Measurements from ENCODE around the gene PDZRN4.
"Not testable (repeated sequence)": the region's sequence is repeated elsewhere in the genome, so short reads cannot be mapped to it uniquely, and the experiment has no call there.

PDZRN4 gene

DNA sequence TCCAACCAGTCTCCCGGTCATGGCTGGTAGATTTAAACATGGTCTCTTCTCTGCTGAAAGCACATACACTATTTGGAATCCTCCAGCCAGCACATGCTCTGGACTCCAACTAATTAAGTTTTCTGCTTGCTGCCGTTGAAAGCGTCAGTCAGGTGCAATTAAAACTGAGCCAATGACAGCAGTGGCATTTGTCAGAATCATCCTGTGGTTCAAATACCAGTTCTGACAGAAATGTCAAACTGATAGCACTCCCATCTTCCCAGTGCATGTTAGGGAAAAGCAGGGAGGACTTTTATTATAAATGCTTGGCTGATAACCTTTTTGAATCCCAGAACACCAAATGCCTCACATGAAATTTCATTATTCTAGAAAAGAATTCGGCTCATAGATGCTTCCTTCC, 401.8 kb downstream of the PDZRN4 start:
- no peak for DNase-seq

GRCh38 chr12:41596190-41596589, 408.1 kb downstream of the PDZRN4 start:
- no peak for DNase-seq

DNA sequence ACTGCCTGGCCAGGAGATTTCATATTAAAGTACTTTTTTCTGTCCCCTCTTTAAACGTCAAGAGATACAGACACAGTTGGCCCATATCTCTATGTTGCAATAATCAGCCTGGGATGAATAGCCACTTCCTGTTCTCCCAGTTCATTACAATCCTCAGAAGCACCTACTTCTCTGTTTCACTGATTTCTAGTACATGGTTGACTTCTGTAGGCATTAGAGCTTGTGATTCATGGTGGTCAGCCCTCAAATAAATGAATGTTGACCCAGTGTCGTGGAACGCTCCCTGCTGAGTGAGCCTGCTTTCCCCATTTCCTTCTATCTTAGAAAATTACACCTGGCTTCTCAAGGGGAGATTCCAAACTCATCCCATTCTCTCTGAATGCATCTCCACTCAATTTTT, 416.7 kb downstream of the PDZRN4 start:
- no peak for DNase-seq

GRCh38 chr12:41605545-41606305, 417.6 kb downstream of the PDZRN4 start:
- no peak for DNase-seq

DNA sequence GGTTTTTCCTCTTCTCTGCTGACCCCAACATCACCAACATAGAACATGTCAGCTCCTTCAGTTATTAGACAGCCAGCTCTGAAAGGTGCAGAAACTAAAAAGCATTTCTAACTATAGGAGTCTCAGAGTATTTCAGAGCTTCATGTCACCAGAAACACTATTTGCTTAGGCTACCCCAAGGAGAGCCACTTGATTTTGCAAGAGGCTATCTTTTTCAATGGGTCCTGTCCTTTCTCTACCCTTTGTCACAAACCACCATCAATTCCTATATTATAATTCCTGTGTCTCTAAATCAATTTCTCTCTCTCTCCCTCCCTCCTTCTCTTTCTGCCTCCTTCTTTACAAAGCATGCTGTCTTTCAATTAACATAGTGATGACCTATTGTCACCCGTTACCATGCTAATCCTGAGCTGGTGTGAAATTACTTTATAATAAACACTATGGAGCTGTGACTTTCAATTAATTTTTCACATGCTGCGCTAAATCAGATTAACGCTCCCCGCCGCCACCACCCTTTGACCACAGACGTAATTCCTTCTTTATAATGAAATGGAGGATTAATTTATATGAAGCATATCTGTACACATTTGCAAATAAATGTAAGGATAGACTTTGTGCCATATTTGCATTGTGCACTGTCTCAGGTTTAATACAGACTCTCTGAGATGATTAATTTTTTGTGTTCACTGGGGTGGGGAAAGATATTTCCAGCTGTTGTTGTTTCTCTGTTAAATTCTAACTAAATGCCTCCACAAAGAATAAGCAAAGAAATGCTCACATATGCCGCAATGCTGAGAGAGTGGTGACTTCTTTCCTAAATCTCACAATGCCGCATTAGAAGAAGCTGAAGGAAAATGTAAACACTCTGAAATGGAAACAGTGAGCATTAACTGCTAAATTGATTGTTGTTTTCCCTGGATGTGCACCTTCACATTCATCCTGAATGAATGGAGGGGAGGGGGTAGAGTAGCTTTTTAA, 418.6 kb downstream of the PDZRN4 start:
- no peak for DNase-seq

GRCh38 chr12:41612892-41613557, 424.9 kb downstream of the PDZRN4 start:
- DNase-seq = no peak

- DNase-seq = not testable (repeated sequence)
These were observed 427.1 kb downstream of the PDZRN4 start for GRCh38 chr12:41615174-41615573.

DNA sequence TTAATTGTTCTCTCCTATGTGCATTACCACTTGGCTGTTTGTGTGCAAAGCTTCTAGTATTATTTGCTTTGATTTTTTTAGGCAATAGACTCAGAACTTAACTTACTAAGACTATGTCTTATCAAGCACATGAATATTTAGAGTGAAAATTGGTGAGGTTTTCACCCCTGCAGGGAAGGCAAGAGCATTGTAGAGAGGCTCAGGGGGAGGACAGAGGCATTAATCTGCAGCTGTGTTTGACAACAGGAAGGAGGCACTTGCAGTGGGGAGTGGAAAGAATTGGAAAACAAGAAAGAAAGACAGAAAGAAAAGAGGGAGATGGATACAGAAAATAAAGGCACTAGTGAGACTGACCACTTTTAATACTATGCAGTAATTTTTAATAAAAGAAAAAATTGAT, 431.6 kb downstream of the PDZRN4 start:
- no peak for DNase-seq

- no peak for DNase-seq
These were observed 433.2 kb downstream of the PDZRN4 start for GRCh38 chr12:41621291-41621690.

Measured in EL (cell line).